Activated CD4-positive, alpha-beta memory T cell treated with anti-CD3 and anti-CD28 coated beads, Interleukin-2, amount 10 ng/mL, durations not matched to agents 7 days and 5 days (primary cell): ENCODE data around the gene STK32A. TPM values are rescaled to one million over a fixed set of nuclear protein-coding genes. Genes with fewer than 3 reads are reported as not detected.

ENCODE experiments used
- CTCF ChIA-PET: fragments of 350-600 bp; sonication (Branson Sonifier 250); formaldehyde crosslinking; loops from one replicate; lab custom pipeline; 2021; ENCODE audit warnings: antibody characterized with exemption, inconsistent platforms; lab: Charles Lee
- POLR2A ChIA-PET: fragments of 350-600 bp; sonication (Branson Sonifier 250); formaldehyde crosslinking; loops from one replicate; lab custom pipeline; 2021; ENCODE audit warnings: antibody characterized with exemption; lab: Charles Lee
- DNase-seq: peaks from one replicate; pipeline ENCODE4 v3.0.0-alpha.2; 2020
- H3K27ac Mint-ChIP-seq: one replicate; pipeline ENCODE4 v1.8.0; 2021; ENCODE audit warnings: mild to moderate bottlenecking, mixed read lengths
- H3K27me3 Mint-ChIP-seq: one replicate; pipeline ENCODE4 v1.8.0; 2021; ENCODE audit warnings: mixed read lengths
- H3K36me3 Mint-ChIP-seq: one replicate; pipeline ENCODE4 v1.8.0; 2021; ENCODE audit warnings: low read depth, mixed read lengths
- H3K4me1 Mint-ChIP-seq: one replicate; pipeline ENCODE4 v1.8.0; 2021; ENCODE audit warnings: mixed read lengths
- H3K4me3 Mint-ChIP-seq: one replicate; pipeline ENCODE4 v1.8.0; 2021; ENCODE audit warnings: mild to moderate bottlenecking, mixed read lengths
- H3K9me3 Mint-ChIP-seq: one replicate; pipeline ENCODE4 v1.8.0; 2021; ENCODE audit warnings: mixed read lengths
- total RNA-seq, 2 experiments: library from RNA; stranded (reverse); gene quantifications; one replicate each; pipeline ENCODE4 v1.2.3, GENCODE V29; 2021

STK32A gene
- total RNA-seq, 2 experiments from 2014 or later, result not detected

- Mint-ChIP-seq H3K4me1 (no peaks in the 10 kb centered on the region), H3K36me3 (no peaks in the 10 kb centered on the region), H3K9me3 (no peaks in the 10 kb centered on the region), H3K27ac (no peak overlapping the region), H3K4me3 (no peak overlapping the region), H3K27me3 (no peaks in the 10 kb centered on the region)
- no peak for DNase-seq
- POLR2A ChIA-PET, result no interaction called here
- CTCF ChIA-PET, result no interaction called here
Measured at GRCh38 chr5:147410496-147411358, 175.9 kb downstream of the STK32A start.

GRCh38 chr5:147411359-147412319 lies 176.8 kb downstream of the STK32A start:
- Mint-ChIP-seq H3K27ac (no peak overlapping the region), H3K4me1 (no peaks in the 10 kb centered on the region), H3K27me3 (no peaks in the 10 kb centered on the region), H3K4me3 (no peak overlapping the region), H3K36me3 (no peaks in the 10 kb centered on the region), H3K9me3 (no peaks in the 10 kb centered on the region)
- ChIA-PET POLR2A (no interaction called here), CTCF (no interaction called here)
- DNase-seq, result no peak

GRCh38 chr5:147412561-147412960 lies 177.7 kb downstream of the STK32A start:
- Mint-ChIP-seq H3K27me3 (no peaks in the 10 kb centered on the region), H3K36me3 (no peaks in the 10 kb centered on the region), H3K9me3 (no peaks in the 10 kb centered on the region), H3K27ac (no peak overlapping the region), H3K4me1 (no peaks in the 10 kb centered on the region), H3K4me3 (no peak overlapping the region)
- CTCF ChIA-PET, result no interaction called here
- POLR2A ChIA-PET, result no interaction called here
- no peak for DNase-seq

GRCh38 chr5:147413266-147413665 lies 178.4 kb downstream of the STK32A start:
- H3K36me3 Mint-ChIP-seq, result no peaks in the 10 kb centered on the region
- POLR2A ChIA-PET, result no interaction called here
- no peak overlapping the region for H3K4me3 Mint-ChIP-seq
- H3K4me1 Mint-ChIP-seq, result no peaks in the 10 kb centered on the region
- no peak for DNase-seq
- H3K27ac Mint-ChIP-seq, result no peak overlapping the region
- CTCF ChIA-PET, result no interaction called here
- no peaks in the 10 kb centered on the region for H3K9me3 Mint-ChIP-seq
- H3K27me3 Mint-ChIP-seq, result no peaks in the 10 kb centered on the region

- no peak overlapping the region for H3K4me3 Mint-ChIP-seq
- ChIA-PET POLR2A (no interaction called here), CTCF (no interaction called here)
Measured at GRCh38 chr5:147415651-147416050, 180.8 kb downstream of the STK32A start.

GRCh38 chr5:147417135-147417813 lies 182.4 kb downstream of the STK32A start:
- H3K27me3 Mint-ChIP-seq, result no peaks in the 10 kb centered on the region
- H3K27ac Mint-ChIP-seq, result no peak overlapping the region
- POLR2A ChIA-PET, result no interaction called here
- no peaks in the 10 kb centered on the region for H3K9me3 Mint-ChIP-seq
- no peak overlapping the region for H3K4me3 Mint-ChIP-seq
- DNase-seq, result no peak
- H3K4me1 Mint-ChIP-seq, result no peaks in the 10 kb centered on the region
- CTCF ChIA-PET, result no interaction called here
- no peaks in the 10 kb centered on the region for H3K36me3 Mint-ChIP-seq

More at GRCh38 chr5:147415651-147416050, 180.8 kb downstream of the STK32A start:
- no peaks in the 10 kb centered on the region for H3K9me3 Mint-ChIP-seq
- no peak overlapping the region for H3K27ac Mint-ChIP-seq
- no peaks in the 10 kb centered on the region for H3K36me3 Mint-ChIP-seq
- H3K4me1 Mint-ChIP-seq, result no peaks in the 10 kb centered on the region
- no peaks in the 10 kb centered on the region for H3K27me3 Mint-ChIP-seq
- no peak for DNase-seq

- no peak overlapping the region for H3K4me3 Mint-ChIP-seq
- H3K9me3 Mint-ChIP-seq, result no peaks in the 10 kb centered on the region
- H3K27ac Mint-ChIP-seq, result no peak overlapping the region
- DNase-seq, result no peak
- POLR2A ChIA-PET, result no interaction called here
- H3K4me1 Mint-ChIP-seq, result no peaks in the 10 kb centered on the region
- H3K27me3 Mint-ChIP-seq, result no peaks in the 10 kb centered on the region
- CTCF ChIA-PET, result no interaction called here
- no peaks in the 10 kb centered on the region for H3K36me3 Mint-ChIP-seq
Measured at GRCh38 chr5:147418613-147419012, 183.8 kb downstream of the STK32A start.

GRCh38 chr5:147426640-147427327 lies 192.0 kb downstream of the STK32A start:
- no peaks in the 10 kb centered on the region for H3K9me3 Mint-ChIP-seq
- H3K4me1 Mint-ChIP-seq, result no peaks in the 10 kb centered on the region
- ChIA-PET POLR2A (no interaction called here), CTCF (no interaction called here)
- DNase-seq, result no peak
- no peak overlapping the region for H3K4me3 Mint-ChIP-seq
- H3K36me3 Mint-ChIP-seq, result no peaks in the 10 kb centered on the region
- no peak overlapping the region for H3K27ac Mint-ChIP-seq
- H3K27me3 Mint-ChIP-seq, result no peaks in the 10 kb centered on the region

GRCh38 chr5:147427521-147428401 lies 192.9 kb downstream of the STK32A start:
- H3K4me1 Mint-ChIP-seq, result no peaks in the 10 kb centered on the region
- no peaks in the 10 kb centered on the region for H3K9me3 Mint-ChIP-seq
- no peaks in the 10 kb centered on the region for H3K27me3 Mint-ChIP-seq
- no peak overlapping the region for H3K27ac Mint-ChIP-seq
- POLR2A ChIA-PET, result no interaction called here
- CTCF ChIA-PET, result interaction anchor here (0.5 kb wide), 1 partner anchor 24 kb away, joined by 3 read pairs; no protein-coding TSS in a partner anchor
- no peaks in the 10 kb centered on the region for H3K36me3 Mint-ChIP-seq
- H3K4me3 Mint-ChIP-seq, result no peak overlapping the region
- DNase-seq, result no peak

- Mint-ChIP-seq H3K9me3 (no peaks in the 10 kb centered on the region), H3K27me3 (no peaks in the 10 kb centered on the region), H3K36me3 (no peaks in the 10 kb centered on the region), H3K27ac (no peak overlapping the region), H3K4me1 (no peaks in the 10 kb centered on the region), H3K4me3 (no peak overlapping the region)
- POLR2A ChIA-PET, result no interaction called here
- no peak for DNase-seq
- CTCF ChIA-PET, result no interaction called here
Measured at GRCh38 chr5:147430628-147431027, 195.8 kb downstream of the STK32A start.

GRCh38 chr5:147431586-147431985 lies 196.8 kb downstream of the STK32A start:
- H3K4me3 Mint-ChIP-seq, result no peak overlapping the region
- H3K27me3 Mint-ChIP-seq, result no peaks in the 10 kb centered on the region
- H3K9me3 Mint-ChIP-seq, result no peaks in the 10 kb centered on the region
- no peak overlapping the region for H3K27ac Mint-ChIP-seq
- no peaks in the 10 kb centered on the region for H3K36me3 Mint-ChIP-seq
- ChIA-PET CTCF (no interaction called here), POLR2A (no interaction called here)
- H3K4me1 Mint-ChIP-seq, result no peaks in the 10 kb centered on the region
- DNase-seq, result no peak

- CTCF ChIA-PET, result no interaction called here
Measured at GRCh38 chr5:147432323-147432722, 197.5 kb downstream of the STK32A start.

More at GRCh38 chr5:147432323-147432722, 197.5 kb downstream of the STK32A start:
- no peaks in the 10 kb centered on the region for H3K27me3 Mint-ChIP-seq
- POLR2A ChIA-PET, result no interaction called here
- no peak overlapping the region for H3K27ac Mint-ChIP-seq
- no peaks in the 10 kb centered on the region for H3K9me3 Mint-ChIP-seq
- no peaks in the 10 kb centered on the region for H3K36me3 Mint-ChIP-seq
- no peak overlapping the region for H3K4me3 Mint-ChIP-seq
- H3K4me1 Mint-ChIP-seq, result no peaks in the 10 kb centered on the region
- DNase-seq, result no peak
